Activated CD8-positive, alpha-beta memory T cell treated with anti-CD3 and anti-CD28 coated beads for 4 hours (primary cell): Measurements from ENCODE around the gene CDIP1.
A peak's percentile ranks its signal among the peaks of the same experiment; 100 is the strongest.

Experiments used
- DNase-seq, 2 donors: peaks; one replicate each; pipeline ENCODE4 v3.0.0-alpha.2; 2020; ENCODE audit warnings: low read depth in 2 of 2

Gene CDIP1

GRCh38 chr16:4514606-4515005 is 24.0 kb downstream of the CDIP1 start:
- no peak for DNase-seq

DNA sequence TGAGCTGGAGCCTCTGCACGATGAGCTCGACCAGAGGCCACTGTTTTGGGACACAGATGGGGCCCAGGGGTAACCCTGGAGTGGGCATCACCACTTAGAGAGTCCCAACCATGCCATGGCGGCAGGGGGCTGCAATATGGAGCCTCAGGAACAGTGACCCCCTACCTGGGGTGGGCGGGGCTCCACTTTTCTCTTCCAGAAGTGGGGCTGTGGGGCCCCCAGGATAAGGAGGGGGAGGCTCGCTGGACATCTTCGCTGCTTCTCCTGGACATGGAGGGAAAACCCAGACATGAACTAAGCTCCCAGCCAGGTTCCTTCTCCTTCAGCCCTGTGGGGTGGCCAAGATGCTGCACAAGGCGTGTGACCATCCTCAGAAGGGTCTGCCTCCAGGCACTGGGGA is 24.7 kb downstream of the CDIP1 start:
- DNase-seq, result no peak

DNA sequence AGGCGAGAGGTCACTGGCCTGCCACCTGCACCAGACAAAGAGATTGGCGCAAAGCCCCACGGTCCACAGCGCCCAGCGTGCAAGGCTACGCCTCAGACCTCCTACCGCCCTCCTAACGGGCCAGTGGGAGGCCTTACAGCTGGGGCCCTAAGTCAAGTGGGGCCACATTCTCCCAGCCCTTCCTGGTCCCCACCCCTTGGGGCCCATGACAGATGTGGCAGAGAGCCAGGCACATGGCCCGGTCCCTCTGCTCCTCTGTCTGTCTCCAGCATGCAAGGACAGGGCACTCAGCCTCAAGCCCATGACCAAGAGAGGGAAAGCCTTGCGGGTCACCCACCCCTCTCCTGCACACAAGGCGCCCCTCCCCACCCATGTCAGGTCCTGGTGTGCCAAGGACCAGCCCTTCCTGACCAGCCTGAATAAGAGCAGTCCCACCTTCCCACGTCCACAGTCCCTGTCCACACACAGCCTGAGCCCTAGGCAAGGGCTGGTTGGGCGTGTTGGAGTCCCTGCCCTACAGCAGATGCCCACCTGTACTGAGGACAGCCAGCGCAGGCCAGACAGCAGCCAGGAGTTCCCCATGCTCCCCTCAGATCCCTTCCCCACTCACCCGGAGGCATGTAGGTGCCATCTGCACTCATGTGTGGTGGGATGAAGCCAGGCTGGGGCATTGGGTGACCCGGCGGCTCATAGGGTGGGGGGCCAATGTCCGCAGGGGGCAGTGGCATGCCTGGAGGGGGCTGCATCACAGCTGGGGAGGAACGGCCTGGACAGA is 25.3 kb downstream of the CDIP1 start:
- DNase-seq, result no peak

GRCh38 chr16:4512473-4512872 is 26.1 kb downstream of the CDIP1 start:
- no peak for DNase-seq

DNA sequence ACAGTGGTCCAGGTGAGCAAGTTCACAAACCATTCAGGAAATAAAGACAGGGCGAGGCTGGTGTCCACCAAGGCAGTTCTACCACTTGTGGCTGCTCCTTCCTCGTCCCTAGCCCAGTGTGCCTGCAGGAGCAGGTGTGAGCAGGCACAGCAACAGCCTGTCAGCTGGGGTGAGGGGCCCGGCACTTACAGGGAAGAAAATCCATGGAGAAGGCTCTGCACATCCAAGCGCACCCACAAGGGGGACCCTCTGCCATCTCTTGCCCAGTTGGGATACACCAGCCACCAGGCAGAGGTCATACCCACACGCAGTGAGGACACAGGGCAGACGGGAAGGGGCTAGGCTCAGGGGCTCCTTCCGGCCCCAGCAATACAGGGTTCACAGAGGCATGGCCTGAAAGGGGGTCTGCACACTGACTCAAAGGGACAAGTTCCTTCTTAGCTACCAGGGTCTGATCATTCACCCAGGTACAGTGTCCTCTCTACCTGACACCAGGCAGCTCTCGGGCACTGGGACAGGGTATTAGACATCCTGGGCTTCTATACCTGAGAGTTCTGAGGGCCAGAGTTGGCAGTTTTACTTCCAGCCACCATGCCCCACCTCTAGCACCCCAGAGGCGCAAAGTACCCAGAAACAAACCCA is 27.0 kb downstream of the CDIP1 start:
- no peak for DNase-seq

- DNase-seq, result no peak
These were observed 27.7 kb downstream of the CDIP1 start for GRCh38 chr16:4510747-4511426.

DNA sequence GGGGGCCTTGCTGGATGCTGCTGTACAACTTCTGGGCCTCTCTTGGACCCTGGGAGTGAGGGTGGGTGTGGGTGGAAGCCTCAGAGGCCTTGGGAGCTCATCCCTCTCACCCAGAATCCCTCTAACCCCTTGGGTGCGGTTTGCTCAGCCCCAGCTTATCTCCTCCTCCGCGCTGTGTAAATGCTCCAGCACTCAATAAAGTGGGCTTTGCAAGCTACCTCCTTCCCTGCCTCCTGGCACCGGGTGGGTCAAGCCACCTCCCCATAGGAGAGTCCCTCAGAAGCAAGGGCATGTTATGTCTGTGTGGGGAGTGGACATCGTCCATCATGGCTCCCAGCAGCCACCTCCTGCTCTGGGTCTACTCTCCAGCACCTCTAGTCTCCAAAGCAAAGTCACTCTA is 28.4 kb downstream of the CDIP1 start:
- no peak for DNase-seq

GRCh38 chr16:4509420-4509819 is 29.2 kb downstream of the CDIP1 start:
- DNase-seq, result no peak

DNA sequence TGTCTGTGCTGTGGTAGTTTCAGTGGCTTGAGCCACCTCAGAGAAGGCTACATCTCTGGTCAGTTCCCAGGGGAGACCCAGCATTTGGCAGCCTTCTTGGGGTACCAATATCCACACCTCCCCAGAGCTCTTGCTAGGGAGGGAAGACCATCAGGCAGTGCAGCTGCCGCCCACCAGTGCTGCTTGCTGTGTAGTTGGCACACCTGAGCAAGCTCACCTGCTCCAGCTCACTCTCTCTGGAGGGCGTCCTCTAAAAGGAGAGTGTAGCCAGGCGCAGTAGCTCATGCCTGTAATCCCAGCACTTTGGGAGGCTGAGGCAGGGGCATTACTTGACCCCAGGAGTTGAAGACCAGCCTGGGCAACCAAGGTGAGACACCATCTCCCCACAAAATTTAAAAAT is 29.8 kb downstream of the CDIP1 start:
- no peak for DNase-seq

DNA sequence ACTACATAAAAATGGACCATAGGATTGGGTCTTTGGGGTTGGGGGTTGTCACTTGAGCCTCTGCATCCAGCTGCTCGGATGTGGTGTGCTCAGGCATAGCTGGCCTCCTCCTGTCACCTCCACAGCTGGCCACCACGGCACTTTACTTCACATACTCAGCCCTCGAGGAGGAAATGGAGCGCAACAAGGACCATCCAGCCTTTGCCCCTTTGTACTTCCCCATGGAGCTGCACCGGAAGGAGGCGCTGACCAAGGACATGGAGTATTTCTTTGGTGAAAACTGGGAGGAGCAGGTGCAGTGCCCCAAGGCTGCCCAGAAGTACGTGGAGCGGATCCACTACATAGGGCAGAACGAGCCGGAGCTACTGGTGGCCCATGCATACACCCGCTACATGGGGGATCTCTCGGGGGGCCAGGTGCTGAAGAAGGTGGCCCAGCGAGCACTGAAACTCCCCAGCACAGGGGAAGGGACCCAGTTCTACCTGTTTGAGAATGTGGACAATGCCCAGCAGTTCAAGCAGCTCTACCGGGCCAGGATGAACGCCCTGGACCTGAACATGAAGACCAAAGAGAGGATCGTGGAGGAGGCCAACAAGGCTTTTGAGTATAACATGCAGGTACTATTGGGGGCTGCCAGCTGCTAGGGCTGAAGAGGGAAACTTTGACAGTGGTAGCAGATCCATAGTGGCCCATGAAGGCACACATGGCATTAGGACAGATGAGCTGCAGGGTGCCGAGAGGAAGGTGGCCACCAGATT is 30.8 kb downstream of the CDIP1 start:
- DNase-seq, result no peak

DNA sequence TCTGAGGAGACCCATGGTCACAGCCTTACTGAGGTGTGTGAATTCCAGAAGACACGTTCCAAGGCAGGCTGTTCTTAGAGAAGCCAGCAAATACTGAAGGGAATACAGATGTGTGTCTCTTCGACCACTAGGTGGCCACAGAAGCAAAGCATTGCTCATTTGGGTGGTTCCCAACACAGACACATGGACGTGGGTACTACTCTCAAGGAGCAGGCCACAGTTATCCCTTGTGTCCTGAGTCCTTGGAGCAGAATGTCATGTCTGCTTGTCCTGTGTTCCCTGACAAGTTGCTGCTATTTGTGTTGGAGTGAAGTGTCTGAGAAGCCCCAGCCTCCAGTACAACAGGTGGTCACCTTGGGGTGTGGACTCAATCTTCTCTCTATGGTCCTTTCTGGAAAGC is 32.1 kb downstream of the CDIP1 start:
- peak; percentile 20 to 42 for DNase-seq

GRCh38 chr16:4505356-4506147 is 33.0 kb downstream of the CDIP1 start:
- peak; percentile 34 to 55 for DNase-seq

DNA sequence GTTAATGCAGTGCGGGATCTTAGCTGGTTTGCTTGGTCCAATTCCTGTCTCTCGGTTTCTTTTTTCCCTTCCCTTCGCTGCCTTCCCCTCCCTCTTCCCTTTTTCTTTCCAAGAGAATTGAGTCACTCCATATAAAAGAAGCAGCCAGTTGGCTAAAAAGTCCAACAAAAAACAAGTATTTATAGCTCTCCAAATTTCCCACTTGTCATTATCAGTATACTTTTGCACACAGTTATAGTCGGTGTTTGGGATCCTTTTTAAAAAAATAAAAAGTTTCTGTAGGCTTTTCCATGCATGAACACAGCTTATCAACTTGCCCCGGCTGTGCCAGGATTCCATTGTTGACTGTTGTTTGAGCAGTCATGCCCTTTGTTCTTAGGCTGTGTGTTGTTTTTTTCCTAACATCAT is 37.5 kb downstream of the CDIP1 start:
- DNase-seq, result no peak

DNA sequence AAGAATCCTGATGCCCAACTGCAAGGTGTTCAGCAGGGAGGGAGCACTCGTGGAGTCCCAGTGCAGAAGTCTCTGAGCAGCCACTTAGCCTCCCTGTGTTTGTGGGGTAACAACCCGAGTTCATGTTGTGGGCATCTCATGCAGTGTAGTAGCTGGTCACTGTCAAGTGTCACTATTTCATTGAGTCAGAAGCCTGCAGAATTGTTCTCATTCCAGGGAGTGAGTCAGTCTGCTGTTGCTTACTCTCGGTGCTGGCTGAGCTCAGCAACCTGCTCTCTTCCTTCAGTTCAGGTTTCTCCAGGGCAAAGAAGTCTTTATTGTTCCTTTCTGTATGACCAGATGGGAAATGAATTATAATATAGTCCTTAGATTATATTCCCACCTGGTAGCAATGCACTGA is 38.3 kb downstream of the CDIP1 start:
- DNase-seq, result no peak

- DNase-seq, result no peak
These were observed 39.4 kb downstream of the CDIP1 start for GRCh38 chr16:4499196-4499555.

DNA sequence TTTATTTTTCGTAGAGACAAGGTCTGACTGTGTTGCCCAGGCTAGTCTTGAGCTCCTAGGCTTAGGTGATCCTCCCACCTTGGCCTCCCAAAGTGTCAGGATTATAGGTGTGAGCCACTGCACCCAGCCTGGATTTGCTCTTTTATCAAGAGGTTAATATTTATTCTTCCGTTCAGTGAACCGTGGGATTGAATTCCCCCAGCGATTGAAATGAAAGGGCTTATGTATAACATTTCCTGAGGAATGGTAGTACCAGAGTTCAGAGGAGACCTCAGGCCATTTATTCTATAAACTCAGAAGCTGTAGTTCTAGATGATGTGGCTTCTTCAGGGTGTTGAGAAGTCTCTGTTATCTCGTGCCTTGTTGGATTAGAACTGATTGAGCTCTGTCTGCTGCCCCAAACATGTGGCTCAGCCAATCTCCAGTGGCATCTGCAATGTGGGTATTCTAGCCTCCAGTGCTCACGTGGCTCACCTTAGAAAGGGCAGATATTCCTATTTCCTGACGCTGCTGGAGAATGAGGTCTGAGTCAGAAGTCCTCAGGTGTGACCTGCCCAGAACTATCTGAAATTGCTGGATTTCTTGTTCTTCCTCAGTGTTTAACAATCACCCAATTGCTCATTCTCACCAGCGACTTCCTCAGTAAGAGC is 39.9 kb downstream of the CDIP1 start:
- DNase-seq, result no peak

GRCh38 chr16:4496305-4496704 is 42.3 kb downstream of the CDIP1 start:
- no peak for DNase-seq

DNA sequence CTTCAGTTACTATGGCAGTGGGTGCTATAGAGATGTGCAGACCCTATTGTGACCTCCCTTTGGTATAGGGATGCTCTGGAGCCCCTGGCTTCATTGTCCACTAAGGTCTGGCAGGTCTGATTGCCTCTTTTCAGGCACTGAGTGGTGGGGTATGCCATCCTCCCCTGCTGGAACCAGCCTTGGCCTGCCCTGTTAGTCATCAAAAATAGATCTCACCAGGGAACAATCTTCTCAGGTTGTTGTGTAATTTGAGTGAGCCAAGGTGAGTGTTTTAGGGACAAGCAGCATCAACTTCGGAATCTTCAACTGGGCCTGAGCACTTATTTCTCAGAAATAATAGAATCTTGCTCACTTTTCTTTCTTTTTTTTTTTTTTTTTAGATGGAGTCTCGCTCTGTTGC is 42.8 kb downstream of the CDIP1 start:
- no peak for DNase-seq

- DNase-seq, result no peak
These were observed 43.7 kb downstream of the CDIP1 start for GRCh38 chr16:4494746-4495490.

- DNase-seq, result no peak
These were observed 46.7 kb downstream of the CDIP1 start for GRCh38 chr16:4491898-4492297.
